Measurements from ENCODE around the gene INPP5F.

INPP5F gene

DNA sequence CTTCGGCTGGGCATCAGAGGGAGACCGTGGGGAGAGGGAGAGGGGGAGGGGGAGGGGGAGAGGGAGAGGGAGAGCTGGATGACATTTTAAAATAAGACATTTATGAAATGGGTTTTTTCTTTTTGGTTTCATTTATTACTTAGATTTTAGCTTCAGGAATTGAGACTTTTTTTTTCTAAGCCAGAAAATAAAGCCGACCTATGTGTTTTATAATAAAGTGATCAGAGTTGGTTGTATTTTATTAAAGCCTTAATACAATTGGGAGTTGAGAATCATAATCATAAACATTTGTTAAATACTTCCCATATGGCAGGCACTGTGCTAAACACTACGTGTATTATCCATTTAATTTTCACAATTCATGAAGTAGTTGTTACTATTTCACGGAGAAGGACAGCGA lies 70.2 kb downstream of the INPP5F start:
- Histone ChIP-seq H3K9ac (ENCODE audit: low read length) (no peak overlapping the region), H3K4me1 (ENCODE audit: control insufficient read depth, insufficient read depth, low read length) (no peaks in the 10 kb centered on the region), H3K36me3 (ENCODE audit: control insufficient read depth, insufficient read depth, low read length) (no peaks in the 10 kb centered on the region), H3K9me3 (ENCODE audit: control insufficient read depth, low read length) (no peaks in the 10 kb centered on the region), H3K27me3 (ENCODE audit: control insufficient read depth, insufficient read depth, low read length) (no peaks in the 10 kb centered on the region), H3K4me3 (ENCODE audit: low read length) (no peak overlapping the region)

DNA sequence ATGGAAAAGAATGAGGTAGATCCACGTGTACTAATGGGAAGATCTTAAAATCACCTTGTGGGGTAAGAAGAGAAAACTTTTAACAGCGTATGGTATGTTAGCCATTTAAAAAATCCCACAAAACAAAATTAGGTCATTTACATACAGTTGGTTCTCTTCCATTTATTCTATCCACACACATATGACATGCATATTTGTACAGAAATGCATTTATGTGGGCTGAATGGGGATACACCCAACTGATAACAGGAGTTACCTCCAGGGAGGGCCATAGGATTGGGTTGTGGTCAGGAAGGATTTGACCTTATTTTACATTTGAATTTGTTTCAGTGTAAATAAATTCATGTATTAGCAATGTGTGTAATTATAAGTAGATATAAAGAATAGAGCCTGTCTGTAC lies 75.3 kb downstream of the INPP5F start:
- H3K4me1 ChIP-seq (ENCODE audit: control insufficient read depth, insufficient read depth, low read length) = no peaks in the 10 kb centered on the region
- no peaks in the 10 kb centered on the region for H3K27me3 ChIP-seq (ENCODE audit: control insufficient read depth, insufficient read depth, low read length)
- no peak overlapping the region for H3K4me3 ChIP-seq (ENCODE audit: low read length)
- no peaks in the 10 kb centered on the region for H3K36me3 ChIP-seq (ENCODE audit: control insufficient read depth, insufficient read depth, low read length)
- H3K9ac ChIP-seq (ENCODE audit: low read length) = no peak overlapping the region
- no peaks in the 10 kb centered on the region for H3K9me3 ChIP-seq (ENCODE audit: control insufficient read depth, low read length)

DNA sequence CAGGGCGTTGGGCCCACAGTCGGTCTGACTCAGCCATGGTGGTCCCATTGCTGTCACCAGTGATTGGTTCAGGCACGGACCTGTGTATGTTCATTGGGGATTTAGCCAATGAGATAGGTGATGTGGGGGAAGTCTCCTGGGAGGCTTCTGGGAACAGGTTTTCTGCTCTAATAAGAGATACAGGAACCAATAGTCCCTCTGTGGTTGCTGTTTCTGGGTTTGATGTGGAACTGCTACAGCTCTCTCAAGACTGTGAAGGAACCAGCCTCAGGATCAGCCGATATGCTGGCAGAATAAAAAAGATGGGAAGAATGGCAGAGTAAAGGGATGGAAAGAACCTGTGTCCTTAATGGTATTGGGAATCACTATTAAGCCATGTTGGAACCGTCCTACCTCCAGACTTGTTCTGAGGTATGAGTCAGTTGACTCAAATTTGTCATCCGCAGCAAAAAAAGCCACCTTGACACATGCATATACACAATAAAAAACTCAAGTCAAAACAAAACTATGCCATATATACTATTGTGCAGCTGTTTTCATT lies 76.2 kb downstream of the INPP5F start:
- Histone ChIP-seq H3K4me3 (ENCODE audit: low read length) (no peak overlapping the region), H3K9me3 (ENCODE audit: control insufficient read depth, low read length) (no peaks in the 10 kb centered on the region), H3K36me3 (ENCODE audit: control insufficient read depth, insufficient read depth, low read length) (no peaks in the 10 kb centered on the region), H3K27me3 (ENCODE audit: control insufficient read depth, insufficient read depth, low read length) (no peaks in the 10 kb centered on the region), H3K9ac (ENCODE audit: low read length) (no peak overlapping the region), H3K4me1 (ENCODE audit: control insufficient read depth, insufficient read depth, low read length) (no peaks in the 10 kb centered on the region)

DNA sequence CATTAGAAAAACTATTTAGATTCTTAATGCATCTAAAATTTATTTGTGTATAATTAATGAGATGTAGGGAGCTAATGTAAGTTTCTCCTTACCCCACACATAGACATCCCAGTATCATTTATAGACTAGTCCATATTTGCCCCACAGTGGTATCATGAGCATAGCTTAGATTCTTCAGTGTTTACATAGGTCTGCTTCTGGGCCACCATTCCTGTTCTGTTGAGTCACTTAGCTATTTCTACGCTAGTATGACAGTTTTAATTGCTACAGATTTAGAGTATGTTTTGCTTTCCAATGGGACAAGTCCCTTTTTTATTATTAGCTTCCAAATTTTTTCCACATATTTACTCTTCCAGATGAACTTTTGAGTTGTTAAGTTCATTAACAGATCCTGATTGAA lies 77.4 kb downstream of the INPP5F start:
- Histone ChIP-seq H3K9me3 (ENCODE audit: control insufficient read depth, low read length) (no peaks in the 10 kb centered on the region), H3K36me3 (ENCODE audit: control insufficient read depth, insufficient read depth, low read length) (no peaks in the 10 kb centered on the region), H3K4me1 (ENCODE audit: control insufficient read depth, insufficient read depth, low read length) (peaks cover 5% of the 10 kb centered on the region), H3K27me3 (ENCODE audit: control insufficient read depth, insufficient read depth, low read length) (no peaks in the 10 kb centered on the region), H3K9ac (ENCODE audit: low read length) (no peak overlapping the region), H3K4me3 (ENCODE audit: low read length) (no peak overlapping the region)

DNA sequence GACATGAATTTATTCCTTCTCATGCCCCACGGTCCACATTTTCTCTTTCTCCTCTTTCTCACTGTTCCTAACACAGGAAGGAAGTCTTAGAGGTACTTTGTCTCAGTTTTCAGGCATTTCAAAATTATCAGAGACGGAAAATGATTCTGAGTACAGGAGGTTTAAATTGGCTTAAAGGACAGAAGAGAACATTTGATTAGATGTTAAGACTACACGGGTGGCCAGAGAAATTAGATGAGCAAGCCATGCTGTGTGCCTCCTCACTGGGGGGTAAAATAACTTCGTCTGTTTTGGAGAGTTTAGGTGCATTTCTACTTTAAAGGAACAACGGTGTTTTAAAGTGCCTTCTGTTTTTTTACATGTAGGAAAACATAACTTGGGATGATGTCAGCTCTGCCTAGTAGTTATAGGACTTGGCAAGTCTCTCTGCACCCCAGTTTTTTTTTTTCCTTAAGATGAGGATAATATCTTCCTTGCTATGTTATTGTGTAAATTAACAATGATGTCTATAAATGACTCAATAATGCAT lies 79.9 kb downstream of the INPP5F start:
- Histone ChIP-seq H3K27me3 (ENCODE audit: control insufficient read depth, insufficient read depth, low read length) (no peaks in the 10 kb centered on the region), H3K36me3 (ENCODE audit: control insufficient read depth, insufficient read depth, low read length) (no peaks in the 10 kb centered on the region), H3K9me3 (ENCODE audit: control insufficient read depth, low read length) (no peaks in the 10 kb centered on the region), H3K4me3 (ENCODE audit: low read length) (no peak overlapping the region), H3K9ac (ENCODE audit: low read length) (no peak overlapping the region), H3K4me1 (ENCODE audit: control insufficient read depth, insufficient read depth, low read length) (peaks cover 6% of the 10 kb centered on the region)

DNA sequence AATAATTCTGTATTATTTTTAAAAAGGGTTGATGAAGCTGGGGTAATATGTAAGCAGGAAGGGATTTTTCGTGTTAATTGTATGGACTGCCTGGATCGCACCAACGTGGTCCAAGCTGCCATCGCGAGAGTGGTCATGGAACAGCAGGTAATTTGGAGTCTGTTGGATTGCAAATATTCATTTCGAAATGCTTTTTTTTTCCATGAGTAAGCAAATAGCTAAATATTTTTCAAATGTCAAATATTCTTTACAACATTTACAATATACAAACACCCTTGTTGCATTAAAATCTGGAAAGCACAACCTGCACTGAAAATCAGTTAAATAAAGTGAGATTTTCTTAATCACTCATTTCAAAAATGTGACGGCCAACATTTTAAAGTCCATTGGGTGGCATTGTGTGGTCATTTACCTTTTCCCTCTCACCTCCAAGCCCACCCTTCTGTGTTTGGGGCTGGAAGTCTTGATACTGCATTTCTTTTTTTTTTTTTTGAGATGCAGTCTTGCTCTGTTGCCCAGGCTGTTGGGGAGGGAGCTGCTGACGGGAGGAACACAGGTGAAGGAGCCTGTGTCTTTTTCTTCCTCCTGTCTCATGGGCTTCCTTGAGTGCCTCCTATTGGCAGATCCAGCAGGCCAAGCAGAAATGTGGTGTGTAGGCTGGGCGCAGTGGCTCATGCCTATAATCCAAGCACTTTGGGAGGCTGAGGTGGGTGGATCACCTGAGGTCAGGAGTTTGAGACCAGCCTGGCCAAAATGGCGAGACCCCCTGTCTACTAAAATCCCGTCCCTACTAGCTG lies 80.7 kb downstream of the INPP5F start:
- H3K9me3 ChIP-seq (ENCODE audit: control insufficient read depth, low read length) = no peaks in the 10 kb centered on the region
- H3K4me3 ChIP-seq (ENCODE audit: low read length) = no peak overlapping the region
- no peaks in the 10 kb centered on the region for H3K36me3 ChIP-seq (ENCODE audit: control insufficient read depth, insufficient read depth, low read length)
- H3K27me3 ChIP-seq (ENCODE audit: control insufficient read depth, insufficient read depth, low read length) = no peaks in the 10 kb centered on the region
- H3K9ac ChIP-seq (ENCODE audit: low read length) = no peak overlapping the region
- peaks cover 6% of the 10 kb centered on the region for H3K4me1 ChIP-seq (ENCODE audit: control insufficient read depth, insufficient read depth, low read length)

DNA sequence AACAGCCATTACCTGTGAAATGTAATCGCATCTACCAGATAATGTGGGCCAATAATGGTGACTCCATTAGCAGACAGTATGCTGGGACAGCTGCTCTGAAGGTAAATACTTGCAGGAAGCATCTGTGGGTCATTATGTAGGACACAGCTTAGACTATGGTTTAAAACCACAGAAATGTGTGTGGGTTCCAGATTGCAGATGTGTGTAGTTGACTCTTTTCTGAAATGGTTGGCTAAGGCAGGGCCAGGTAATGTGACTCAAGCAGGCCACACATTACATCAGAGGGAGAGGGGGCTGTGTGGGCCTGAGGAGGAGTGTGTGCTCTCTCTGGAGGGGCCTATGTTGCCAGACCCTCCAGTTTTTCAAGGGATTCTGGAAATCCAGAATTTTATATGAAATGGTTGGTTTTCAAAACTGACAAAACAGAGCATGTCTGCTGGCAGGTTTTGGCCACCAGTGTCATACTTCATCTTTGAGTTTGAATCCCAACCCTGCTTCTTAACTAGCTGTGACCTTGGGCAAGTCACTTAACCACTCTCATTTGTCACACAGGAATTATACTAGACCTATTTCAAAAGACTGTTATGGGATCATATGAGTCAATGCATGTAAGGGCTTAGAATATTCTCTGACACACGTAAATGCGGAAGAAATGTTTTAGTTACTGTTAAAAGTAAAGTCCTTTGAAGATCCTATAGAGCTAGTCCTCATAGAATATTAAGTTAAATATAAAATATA lies 82.3 kb downstream of the INPP5F start:
- Histone ChIP-seq H3K4me3 (ENCODE audit: low read length) (no peak overlapping the region), H3K9ac (ENCODE audit: low read length) (no peak overlapping the region), H3K4me1 (ENCODE audit: control insufficient read depth, insufficient read depth, low read length) (peaks cover 6% of the 10 kb centered on the region), H3K9me3 (ENCODE audit: control insufficient read depth, low read length) (no peaks in the 10 kb centered on the region), H3K27me3 (ENCODE audit: control insufficient read depth, insufficient read depth, low read length) (no peaks in the 10 kb centered on the region), H3K36me3 (ENCODE audit: control insufficient read depth, insufficient read depth, low read length) (no peaks in the 10 kb centered on the region)

DNA sequence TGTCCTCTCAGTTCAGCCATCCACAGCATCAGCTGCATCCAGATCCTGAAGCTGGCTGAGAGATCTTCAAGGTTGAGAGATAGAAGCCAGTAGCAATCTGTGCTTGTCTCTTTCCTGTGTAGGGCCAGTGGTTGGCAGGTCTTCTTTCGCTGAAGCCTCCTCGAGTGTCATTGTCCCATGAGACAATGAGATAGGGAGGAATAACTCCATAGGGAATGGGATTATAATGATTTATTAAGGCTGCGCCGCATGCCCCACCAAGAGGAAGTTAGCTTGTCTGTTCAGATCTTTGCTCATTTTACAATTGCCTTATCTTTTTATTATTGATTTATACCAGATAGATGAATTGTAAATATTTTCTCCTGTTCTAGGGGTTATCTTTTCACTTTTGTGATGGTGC lies 85.3 kb downstream of the INPP5F start:
- H3K4me1 ChIP-seq (ENCODE audit: control insufficient read depth, insufficient read depth, low read length) = peaks cover 6% of the 10 kb centered on the region
- no peak overlapping the region for H3K4me3 ChIP-seq (ENCODE audit: low read length)
- H3K9me3 ChIP-seq (ENCODE audit: control insufficient read depth, low read length) = no peaks in the 10 kb centered on the region
- H3K27me3 ChIP-seq (ENCODE audit: control insufficient read depth, insufficient read depth, low read length) = no peaks in the 10 kb centered on the region
- no peaks in the 10 kb centered on the region for H3K36me3 ChIP-seq (ENCODE audit: control insufficient read depth, insufficient read depth, low read length)
- no peak overlapping the region for H3K9ac ChIP-seq (ENCODE audit: low read length)

DNA sequence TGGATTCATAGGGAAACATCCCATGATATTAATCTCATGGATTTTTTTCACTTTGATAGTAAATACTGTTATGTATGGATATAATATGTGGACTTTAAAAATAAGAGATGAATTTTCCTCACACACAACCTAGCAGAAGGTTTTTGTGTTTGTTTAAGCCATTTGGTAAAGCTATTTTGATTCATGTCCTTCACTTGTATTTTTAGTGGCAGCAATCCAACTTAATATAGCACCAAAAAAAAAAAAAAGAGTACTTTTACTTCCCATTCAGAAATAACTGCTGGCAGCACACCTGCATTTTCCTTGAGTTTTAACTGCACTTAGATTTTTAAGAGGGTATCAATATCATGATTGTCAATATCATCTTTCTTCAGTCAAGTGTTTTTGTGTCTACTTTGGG lies 86.8 kb downstream of the INPP5F start:
- Histone ChIP-seq H3K36me3 (ENCODE audit: control insufficient read depth, insufficient read depth, low read length) (no peaks in the 10 kb centered on the region), H3K4me3 (ENCODE audit: low read length) (no peak overlapping the region), H3K4me1 (ENCODE audit: control insufficient read depth, insufficient read depth, low read length) (peaks cover 6% of the 10 kb centered on the region), H3K9ac (ENCODE audit: low read length) (no peak overlapping the region), H3K9me3 (ENCODE audit: control insufficient read depth, low read length) (no peaks in the 10 kb centered on the region), H3K27me3 (ENCODE audit: control insufficient read depth, insufficient read depth, low read length) (no peaks in the 10 kb centered on the region)

DNA sequence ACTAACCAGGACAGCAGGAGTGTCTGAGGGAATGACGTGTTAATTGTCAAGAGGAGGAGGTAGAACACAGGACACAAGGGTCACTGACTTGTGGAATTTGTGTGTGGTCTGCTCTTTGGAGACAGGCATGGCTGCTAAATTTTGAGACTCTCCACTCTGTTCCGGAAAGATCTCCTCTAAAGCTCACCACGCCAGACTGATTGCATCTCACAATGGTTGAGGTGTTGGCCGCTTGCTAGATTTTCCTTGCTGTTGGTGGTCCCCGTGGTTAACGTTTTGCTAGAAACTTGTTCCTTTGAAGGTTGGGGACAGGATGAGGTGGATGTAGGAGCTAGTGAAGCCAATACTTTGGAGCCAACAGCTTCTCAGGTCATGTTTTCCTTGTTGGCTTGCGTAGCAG lies 89.8 kb downstream of the INPP5F start:
- Histone ChIP-seq H3K4me3 (ENCODE audit: low read length) (no peak overlapping the region), H3K27me3 (ENCODE audit: control insufficient read depth, insufficient read depth, low read length) (no peaks in the 10 kb centered on the region), H3K9ac (ENCODE audit: low read length) (no peak overlapping the region), H3K9me3 (ENCODE audit: control insufficient read depth, low read length) (no peaks in the 10 kb centered on the region), H3K36me3 (ENCODE audit: control insufficient read depth, insufficient read depth, low read length) (no peaks in the 10 kb centered on the region), H3K4me1 (ENCODE audit: control insufficient read depth, insufficient read depth, low read length) (no peaks in the 10 kb centered on the region)

DNA sequence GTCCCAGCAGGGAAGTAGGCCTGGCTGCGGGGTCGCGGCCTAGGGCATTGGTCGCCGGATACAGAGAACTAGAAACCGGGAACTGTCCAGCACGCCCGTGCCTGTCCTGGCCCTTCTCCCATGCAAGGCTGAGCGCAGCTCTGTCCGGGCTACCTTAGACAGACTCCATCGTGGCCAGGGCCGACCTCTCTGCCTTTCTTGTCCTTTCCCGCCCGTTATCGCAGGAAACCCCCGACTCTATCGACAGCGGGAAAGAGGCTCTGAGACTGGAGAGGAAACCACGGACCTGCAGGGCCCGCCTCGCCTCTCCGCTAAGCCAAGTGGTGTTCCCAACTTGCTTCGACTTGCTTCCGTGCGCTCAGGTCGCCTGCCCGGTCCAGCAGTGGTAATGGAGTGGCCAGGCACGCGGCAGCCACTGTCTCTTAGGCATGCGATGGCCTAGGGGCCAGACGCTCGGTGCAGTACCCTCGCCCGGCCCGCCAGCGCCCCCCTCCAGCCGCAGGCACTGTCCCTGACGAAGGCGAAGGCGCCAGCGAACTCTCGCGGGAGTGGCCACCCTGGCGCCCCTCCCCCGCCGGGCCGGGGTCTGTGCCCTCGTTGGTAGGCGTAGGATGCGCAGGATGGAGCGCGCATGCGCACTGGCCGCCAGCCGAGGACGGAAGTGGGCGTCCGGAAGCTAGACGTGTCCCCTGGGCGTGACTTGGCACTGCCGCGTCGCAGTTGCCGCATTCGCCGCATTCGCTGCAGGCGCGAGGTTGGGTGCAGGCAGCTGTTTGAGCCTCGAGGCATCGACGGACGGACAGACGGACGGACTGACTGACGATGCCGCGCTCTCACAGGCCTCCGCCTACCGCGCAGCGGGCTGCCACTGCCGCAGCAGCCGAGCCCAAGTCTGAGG lies 92.4 kb downstream of the INPP5F start:
- no peaks in the 10 kb centered on the region for H3K9me3 ChIP-seq (ENCODE audit: control insufficient read depth, low read length)
- no peaks in the 10 kb centered on the region for H3K36me3 ChIP-seq (ENCODE audit: control insufficient read depth, insufficient read depth, low read length)
- H3K27me3 ChIP-seq (ENCODE audit: control insufficient read depth, insufficient read depth, low read length) = no peaks in the 10 kb centered on the region
- H3K4me1 ChIP-seq (ENCODE audit: control insufficient read depth, insufficient read depth, low read length) = no peaks in the 10 kb centered on the region
- H3K4me3 ChIP-seq (ENCODE audit: low read length) = no peak overlapping the region
- no peak overlapping the region for H3K9ac ChIP-seq (ENCODE audit: low read length)
